NCI-H2107 treated with DMSO at 0.1 percent for 48 hours (cell line): ENCODE measurements around the gene GLDN.

Experiments used
- DNase-seq: peaks from one replicate; lab custom pipeline; 2025; ENCODE audit not compliant: unreplicated experiment; lab: John Stamatoyannopoulos, UW

The GLDN gene

GRCh38 chr15:51341366-51342226 is at the start of gene GLDN:
GLDN (plus strand) TSS chr15:51341655; CDS start chr15:51341685, 30 bp downstream.
- DNase-seq = no peak

GRCh38 chr15:51298620-51299019 is 42.8 kb upstream of the GLDN start:
- no peak for DNase-seq

DNA sequence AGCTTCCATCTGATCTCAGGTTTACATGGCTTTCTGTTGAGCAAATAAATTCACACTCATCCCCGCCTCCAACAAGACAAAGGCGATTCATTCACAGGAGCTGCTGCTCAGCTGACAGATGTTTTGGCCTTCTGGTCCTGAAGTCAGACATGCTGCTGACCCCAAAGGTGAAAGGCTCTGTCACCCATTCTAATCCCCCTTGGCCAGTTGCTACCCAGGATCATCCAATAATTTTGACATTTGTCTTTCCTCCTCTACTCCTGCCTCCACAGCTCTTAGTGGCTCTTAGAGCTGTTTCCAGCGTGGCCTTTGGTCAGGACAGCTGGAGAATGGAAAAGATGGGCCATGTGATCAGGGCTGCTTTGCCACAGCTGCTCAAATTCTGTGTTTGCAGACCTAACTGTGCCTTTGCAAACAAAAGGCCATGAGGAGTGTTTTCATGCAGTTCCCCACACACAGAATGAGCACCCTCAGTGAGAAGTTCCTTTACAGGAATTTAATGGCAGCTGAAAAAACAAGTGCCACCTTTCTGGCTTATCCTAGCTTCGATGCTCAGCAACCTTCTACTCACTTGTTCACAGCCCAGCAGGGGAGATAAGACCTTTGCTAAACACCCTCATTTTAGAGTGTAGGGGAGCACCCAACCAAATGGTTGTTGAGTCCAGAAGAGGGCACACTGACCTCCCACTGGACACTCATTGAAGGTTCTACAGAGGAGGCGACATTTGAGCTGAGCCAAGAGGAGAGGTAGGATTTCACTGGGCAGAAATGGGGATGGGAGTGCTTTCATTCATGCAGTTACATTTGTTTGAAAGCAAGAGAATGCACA is 42.1 kb upstream of the GLDN start:
- peak; percentile 34 for DNase-seq

DNA sequence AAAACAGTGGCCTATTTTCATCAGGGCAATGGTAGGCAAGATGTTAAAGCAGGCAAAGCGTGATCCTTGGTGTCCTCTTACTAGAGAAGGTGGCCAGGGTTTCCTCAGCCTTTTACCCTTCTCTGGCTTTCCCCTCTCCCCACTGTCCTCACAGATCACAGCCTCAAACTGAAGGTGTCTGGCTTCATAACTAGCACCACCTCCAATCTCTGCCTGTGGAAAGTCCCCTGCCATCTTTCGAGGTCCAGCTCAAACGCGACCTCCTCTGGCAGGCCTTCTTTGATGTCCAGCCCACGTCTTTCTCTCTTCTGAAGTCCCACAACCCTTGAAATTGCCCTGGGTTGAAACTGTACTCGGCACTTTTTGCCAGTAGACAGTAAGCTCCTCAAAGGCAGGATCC is 39.0 kb upstream of the GLDN start:
- no peak for DNase-seq

DNA sequence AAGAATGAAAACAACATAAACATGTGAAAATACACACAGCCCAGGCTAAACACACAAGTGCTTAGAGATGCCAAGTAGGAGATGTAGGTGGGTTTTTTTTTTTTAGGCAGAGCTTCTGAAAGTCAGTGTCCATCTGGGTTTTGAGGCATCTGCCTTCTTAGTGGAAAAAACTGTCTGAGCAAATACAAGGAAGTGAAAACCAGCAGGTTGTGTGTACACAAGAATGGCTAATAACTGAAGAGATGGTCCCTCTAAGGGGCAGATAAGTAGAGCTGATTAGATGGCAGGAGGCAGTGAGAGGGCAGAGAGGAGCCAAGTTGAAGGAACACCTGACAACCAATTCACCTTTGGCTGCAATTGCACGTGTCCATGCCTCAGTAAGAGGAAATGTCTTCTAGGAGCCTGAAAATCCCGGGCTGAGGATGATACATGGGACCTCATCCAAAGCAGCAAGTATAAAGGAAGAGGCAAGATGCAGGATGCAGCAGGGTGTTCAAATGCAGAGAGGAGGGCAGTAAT is 37.9 kb upstream of the GLDN start:
- no peak for DNase-seq

DNA sequence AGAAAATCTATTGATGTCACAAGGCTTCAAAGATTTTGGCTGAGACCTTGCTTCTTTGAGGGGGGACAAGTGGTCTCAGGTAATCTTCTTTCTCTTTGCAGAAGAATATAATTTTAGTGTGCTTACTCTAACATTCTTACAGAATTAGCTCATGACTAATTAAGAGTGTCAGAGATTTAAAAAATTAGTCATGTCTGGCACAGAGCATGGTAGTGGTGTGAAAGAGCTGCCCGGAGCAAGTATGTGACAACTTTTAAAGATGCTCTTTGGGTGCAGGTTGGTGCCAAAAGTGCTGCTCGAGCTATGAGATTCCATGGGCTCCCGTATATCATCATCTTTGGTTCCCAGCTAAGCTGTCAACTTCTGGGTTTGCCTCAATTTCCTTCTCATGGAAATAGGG is 34.1 kb upstream of the GLDN start:
- DNase-seq = no peak

GRCh38 chr15:51307811-51308210 is 33.6 kb upstream of the GLDN start:
- DNase-seq = no peak

DNA sequence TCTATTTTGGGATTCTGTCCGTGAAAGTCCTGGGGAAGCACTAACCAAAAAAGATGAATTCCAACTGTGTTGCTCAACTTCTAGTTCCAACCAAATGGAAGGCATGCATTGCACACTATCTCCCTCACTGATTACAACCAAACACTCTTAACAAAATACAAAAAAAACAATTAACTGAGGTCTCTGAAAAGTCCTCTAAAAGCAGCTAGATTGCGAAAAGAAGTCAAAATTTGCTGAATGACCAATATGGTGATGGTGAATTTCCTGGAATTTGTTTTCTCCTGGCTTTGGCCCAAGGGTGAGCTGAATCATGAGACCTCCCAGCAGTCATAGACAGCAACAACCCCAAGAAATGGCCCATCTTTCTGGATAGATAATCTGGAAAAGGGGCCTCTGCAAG is 31.4 kb upstream of the GLDN start:
- no peak for DNase-seq

DNA sequence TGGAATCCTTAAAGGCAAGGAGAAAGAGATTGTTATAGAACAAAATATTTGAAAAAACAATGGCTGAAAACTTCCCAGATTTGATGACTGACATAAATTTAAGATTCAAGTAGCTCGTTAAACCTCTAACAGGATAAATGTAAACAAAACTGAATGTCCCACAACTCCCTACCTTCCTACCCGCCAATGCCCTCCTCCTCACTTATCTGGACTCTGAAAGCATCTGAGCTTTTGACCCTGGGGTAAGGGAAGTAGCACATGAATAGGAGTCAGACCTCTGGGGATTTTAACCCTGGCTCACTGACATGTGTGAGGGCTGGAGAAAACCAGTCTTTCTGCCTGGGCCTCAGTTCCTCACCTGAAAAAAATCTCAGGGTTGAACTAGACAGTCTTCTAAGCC is 29.9 kb upstream of the GLDN start:
- no peak for DNase-seq

DNA sequence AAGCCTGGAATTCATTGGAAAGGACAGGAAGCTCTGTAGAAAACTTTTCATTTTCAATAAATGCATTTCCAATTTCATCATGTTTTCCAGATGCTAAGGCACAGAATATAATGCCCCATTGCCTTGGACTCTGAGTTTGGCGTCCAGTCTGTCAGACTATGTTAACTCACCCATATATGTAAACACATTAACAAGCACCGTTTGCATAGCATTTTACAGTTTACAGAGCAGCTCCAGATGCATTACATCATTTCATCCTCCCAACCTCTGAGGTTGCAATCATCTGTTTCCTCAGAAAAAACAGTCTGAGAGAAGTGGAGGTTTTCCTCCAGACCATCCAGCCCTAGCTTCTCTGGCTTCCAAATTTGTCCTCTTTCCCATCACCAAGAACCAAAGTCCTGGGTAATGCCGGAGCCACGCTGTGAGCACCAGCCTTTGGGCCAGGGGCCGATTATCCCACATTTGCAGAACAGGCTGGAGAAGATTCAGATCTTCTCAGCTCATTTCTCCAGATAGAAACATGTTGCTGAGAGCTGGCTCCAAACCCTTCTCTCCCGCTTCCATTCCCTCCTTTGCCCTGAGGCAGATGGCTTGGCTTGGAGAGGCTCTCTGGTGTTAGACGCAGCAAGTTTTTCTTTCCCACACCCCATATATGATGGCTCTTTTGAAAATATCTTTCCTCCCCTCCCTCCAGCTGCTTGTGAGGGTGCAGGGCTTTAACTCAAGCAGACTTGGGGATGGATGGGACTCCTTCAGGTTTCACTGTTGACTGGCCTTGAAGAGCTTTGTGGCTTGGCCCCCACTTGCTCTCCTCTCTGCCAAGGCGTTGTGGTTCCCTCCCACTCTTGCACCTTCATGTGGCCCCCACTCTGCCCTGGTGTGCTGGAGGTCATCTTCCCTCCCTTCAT is 29.0 kb upstream of the GLDN start:
- no peak for DNase-seq

DNA sequence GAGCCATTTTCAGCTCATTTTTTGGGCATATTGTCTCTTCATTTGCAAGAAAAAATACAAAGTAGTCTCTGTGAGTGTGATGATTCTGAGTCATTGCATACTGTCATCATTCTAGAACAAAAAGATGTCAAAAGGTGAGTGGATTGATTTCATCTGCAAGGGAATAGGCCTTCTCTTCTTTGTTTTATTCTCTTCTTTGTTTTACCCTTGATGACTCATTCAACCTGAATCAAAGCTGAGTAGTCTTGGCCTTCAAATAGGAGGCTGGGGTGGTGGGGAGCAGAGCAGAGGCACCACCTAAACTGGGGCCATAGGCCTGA is 28.4 kb upstream of the GLDN start:
- no peak for DNase-seq

DNA sequence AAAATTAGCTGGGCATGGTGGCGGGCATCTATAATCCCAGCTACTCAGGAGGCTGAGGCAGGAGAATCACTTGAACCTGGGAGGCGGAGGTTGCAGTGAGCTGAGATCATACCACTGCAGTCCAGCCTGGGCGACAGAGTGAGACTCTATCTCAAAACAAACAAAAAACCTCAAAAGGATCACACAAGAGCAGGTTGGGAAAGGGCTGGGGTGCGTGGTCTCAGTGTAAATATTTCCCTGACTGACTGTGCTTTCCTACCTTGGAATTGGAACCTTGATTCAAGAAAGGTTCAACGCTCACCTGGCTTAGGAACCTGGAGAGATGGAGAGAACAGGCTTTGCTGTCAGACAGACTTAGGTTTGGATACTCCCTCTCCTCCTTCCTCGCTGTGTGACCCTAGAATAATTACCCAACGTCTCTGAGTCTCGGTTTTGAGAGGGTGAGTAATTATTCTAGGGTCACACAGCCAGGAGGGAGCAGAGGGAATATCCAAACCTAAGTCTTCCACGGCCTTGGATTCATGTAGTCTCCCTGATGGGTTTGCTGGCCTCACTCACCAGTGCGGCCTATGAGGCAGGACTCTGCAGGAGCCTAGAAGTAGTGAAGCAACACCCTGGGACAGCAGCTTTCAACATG is 27.7 kb upstream of the GLDN start:
- DNase-seq = no peak

DNA sequence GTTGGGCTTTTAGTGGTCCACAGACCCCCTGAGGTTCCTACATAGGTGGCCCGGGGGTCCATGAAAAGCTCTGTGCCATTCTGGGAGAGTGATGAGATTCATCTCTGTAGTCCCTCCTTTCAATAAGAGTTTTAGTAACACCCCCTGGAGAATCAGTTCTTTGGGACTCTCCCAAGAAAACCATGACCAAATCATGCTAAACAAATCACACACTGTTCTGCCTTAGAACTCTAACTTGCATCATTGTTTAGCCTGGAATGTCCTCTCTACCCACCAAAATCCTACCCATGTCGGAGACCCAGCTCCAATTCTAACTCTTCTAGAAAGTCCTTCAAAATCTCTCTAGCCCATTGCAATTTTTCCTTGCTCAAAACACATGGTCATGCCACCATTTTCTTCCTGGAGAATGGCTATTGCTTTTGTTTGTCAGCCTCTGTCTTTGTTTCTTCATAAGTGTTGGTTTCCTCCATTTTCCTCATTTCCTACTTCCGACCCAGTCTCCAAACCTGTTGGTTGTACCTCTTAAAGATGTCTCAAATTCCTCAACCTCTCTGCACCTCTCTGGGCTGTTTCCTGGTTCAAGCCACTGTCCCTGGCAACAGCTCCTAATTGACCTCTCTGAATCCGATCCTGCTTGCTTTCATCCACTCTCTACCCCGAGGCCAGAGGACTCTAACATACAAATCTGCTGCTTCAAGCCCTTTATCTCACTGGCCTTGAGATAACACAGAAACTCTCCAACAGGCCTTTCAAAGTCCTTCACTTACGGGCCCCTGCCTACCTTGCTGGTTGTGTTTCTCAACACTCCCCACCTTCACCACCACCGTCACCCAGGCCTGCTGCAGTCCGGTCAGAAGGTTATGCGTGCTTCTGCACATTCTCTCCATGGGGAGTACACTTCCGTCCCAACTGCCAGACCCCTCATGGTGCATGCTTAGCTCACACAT is 26.8 kb upstream of the GLDN start:
- DNase-seq = no peak

- DNase-seq = no peak
Observed at GRCh38 chr15:51315726-51316125, 25.7 kb upstream of the GLDN start.

GRCh38 chr15:51316636-51317035 is 24.8 kb upstream of the GLDN start:
- no peak for DNase-seq

DNA sequence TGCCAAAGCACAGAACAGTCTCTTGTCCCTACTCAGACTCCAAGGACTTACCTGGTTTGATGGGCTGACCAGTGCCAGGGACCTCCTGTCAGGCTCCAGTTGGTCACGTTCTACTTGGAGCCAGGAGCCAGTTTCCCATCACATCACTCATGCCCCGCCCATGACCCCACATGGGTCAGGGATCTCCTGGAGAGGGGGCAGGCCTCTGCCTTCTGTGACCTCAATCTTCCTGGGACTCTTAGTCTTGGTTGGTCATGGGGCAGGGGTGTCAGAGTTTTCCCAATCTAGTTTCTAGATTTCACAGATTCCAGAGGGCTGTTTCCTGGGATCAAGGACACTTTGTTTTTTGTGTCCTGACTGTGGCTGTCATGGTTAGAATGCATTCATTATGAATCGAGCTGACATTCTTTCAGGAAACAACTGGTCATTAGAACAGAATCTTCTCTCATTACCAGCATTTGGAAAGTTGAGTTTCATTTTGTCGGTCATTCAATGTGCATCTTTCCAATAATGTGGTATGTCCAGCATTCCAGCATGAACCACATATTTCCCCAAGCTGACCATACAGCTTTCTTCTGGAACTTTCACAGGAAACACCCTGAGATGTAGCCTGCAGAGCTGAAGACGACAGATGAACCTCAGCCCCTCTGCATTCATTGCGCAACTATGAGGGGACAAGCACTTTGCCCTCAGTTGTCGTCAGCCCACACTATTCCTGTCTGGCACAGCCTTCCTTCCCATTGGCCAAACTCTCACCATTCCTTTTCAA is 22.9 kb upstream of the GLDN start:
- DNase-seq = no peak

GRCh38 chr15:51319539-51319938 is 21.9 kb upstream of the GLDN start:
- no peak for DNase-seq

GRCh38 chr15:51320843-51321242 is 20.6 kb upstream of the GLDN start:
- no peak for DNase-seq

DNA sequence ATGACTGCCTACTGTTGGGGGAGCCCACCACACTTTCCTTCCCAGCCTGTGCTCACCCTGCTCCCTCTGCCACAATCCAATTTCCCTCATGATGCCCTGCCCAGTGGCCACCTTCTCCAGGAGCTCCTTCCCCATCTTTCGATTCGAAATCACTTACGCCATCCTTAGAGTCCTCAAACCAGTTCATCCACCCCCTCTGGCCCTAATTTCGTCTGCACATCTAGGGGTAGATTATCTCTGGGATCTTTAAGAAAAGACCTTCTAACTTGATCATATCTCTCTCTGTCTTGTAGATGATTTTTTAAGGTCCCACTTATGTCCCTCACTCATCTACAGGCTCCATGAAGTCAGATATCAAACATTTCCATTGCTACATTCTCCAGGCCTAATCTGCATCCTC is 20.1 kb upstream of the GLDN start:
- no peak for DNase-seq
